ENCODE data around the gene RAD9A.

Gene RAD9A

DNA sequence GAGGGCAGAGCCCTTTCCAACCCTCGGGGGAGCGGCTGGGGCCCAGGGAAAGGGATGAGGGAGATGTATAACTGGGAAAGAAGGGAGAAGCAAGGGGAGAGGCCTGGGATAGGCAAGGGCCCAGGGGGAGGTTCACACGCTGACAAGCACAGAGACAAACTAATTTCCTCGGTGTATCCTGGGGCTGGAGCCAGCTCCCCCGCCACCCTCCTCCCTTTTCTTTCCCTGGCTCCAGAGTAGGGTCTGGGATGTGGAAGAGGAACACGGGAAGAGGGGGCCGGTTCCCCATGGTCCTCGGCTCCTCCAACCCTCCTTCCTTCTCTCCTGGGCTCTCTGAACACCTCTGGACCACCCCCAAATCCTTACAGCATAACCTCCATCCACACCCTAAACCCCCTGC is 25.2 kb upstream of the RAD9A start:
- WGBS (ENCODE audit: extremely low coverage, insufficient coverage, low lambda C conversion rate) = no CpG with 5 or more reads among the region's 8 CpGs
- H2BK120ac ChIP-seq (ENCODE audit: low read depth, low read length) = no peak overlapping the region

GRCh38 chr11:67366961-67367760 is 24.6 kb upstream of the RAD9A start:
- H3K79me1 ChIP-seq (ENCODE audit: low read length) = no peaks in the 10 kb centered on the region
- WGBS (ENCODE audit: extremely low coverage, insufficient coverage, low lambda C conversion rate) = no CpG with 5 or more reads among the region's 25 CpGs
- no peaks in the 10 kb centered on the region for H3K79me2 ChIP-seq (ENCODE audit: control insufficient read depth, insufficient read depth, low read length)
- H3K27me3 ChIP-seq (ENCODE audit: insufficient read depth, low read length, poor library complexity) = no peaks in the 10 kb centered on the region
- no peak overlapping the region for H3K4me2 ChIP-seq (ENCODE audit: low read length)
- no peak overlapping the region for H3K56ac ChIP-seq (ENCODE audit: low read length)
- no peak overlapping the region for H3K18ac ChIP-seq (ENCODE audit: low read length)
- no peak overlapping the region for H3K4ac ChIP-seq (ENCODE audit: low read depth, low read length)
- H3K9ac ChIP-seq (ENCODE audit: low read length) = no peak overlapping the region
- peaks cover 5% of the 10 kb centered on the region for H3K4me1 ChIP-seq (ENCODE audit: control insufficient read depth, low read depth, low read length)
- H2AK5ac ChIP-seq (ENCODE audit: low read length) = no peak overlapping the region
- no peak overlapping the region for H4K5ac ChIP-seq (ENCODE audit: low read length)
- H3K23ac ChIP-seq (ENCODE audit: low read length) = no peak overlapping the region
- DNase-seq = no peak
- H2BK5ac ChIP-seq (ENCODE audit: low read length) = no peak overlapping the region
- no peak overlapping the region for H2BK15ac ChIP-seq (replicated peaks; ENCODE audit: low read depth)
- H4K8ac ChIP-seq (ENCODE audit: low read depth, low read length) = no peak overlapping the region
- no peak overlapping the region for H2BK120ac ChIP-seq (ENCODE audit: low read depth, low read length)
- H3K4me3 ChIP-seq (ENCODE audit: low read length) = no peak overlapping the region
- no peaks in the 10 kb centered on the region for H3K36me3 ChIP-seq (ENCODE audit: control insufficient read depth, insufficient read depth, low read length)
- H3K27ac ChIP-seq (ENCODE audit: low read depth, low read length) = no peak overlapping the region

More for the DNA sequence above, 25.2 kb upstream of the RAD9A start:
- H2BK5ac ChIP-seq (ENCODE audit: low read length) = no peak overlapping the region
- H2AK5ac ChIP-seq (ENCODE audit: low read length) = no peak overlapping the region
- H2BK15ac ChIP-seq (replicated peaks; ENCODE audit: low read depth) = no peak overlapping the region
- H4K5ac ChIP-seq (ENCODE audit: low read length) = no peak overlapping the region
- H3K79me1 ChIP-seq (ENCODE audit: low read length) = no peaks in the 10 kb centered on the region
- no peaks in the 10 kb centered on the region for H3K27me3 ChIP-seq (ENCODE audit: insufficient read depth, low read length, poor library complexity)
- no peak overlapping the region for H3K18ac ChIP-seq (ENCODE audit: low read length)
- DNase-seq = no peak
- no peak overlapping the region for H3K4ac ChIP-seq (ENCODE audit: low read depth, low read length)
- H4K8ac ChIP-seq (ENCODE audit: low read depth, low read length) = no peak overlapping the region
- H3K27ac ChIP-seq (ENCODE audit: low read depth, low read length) = no peak overlapping the region
- H3K23ac ChIP-seq (ENCODE audit: low read length) = no peak overlapping the region
- H3K4me1 ChIP-seq (ENCODE audit: control insufficient read depth, low read depth, low read length) = peaks cover under 1% of the 10 kb centered on the region
- no peak overlapping the region for H3K4me2 ChIP-seq (ENCODE audit: low read length)
- H3K79me2 ChIP-seq (ENCODE audit: control insufficient read depth, insufficient read depth, low read length) = no peaks in the 10 kb centered on the region
- H3K4me3 ChIP-seq (ENCODE audit: low read length) = no peak overlapping the region
- H3K36me3 ChIP-seq (ENCODE audit: control insufficient read depth, insufficient read depth, low read length) = no peaks in the 10 kb centered on the region
- H3K9ac ChIP-seq (ENCODE audit: low read length) = no peak overlapping the region
- H3K56ac ChIP-seq (ENCODE audit: low read length) = peak overlapping the region; percentile 58

DNA sequence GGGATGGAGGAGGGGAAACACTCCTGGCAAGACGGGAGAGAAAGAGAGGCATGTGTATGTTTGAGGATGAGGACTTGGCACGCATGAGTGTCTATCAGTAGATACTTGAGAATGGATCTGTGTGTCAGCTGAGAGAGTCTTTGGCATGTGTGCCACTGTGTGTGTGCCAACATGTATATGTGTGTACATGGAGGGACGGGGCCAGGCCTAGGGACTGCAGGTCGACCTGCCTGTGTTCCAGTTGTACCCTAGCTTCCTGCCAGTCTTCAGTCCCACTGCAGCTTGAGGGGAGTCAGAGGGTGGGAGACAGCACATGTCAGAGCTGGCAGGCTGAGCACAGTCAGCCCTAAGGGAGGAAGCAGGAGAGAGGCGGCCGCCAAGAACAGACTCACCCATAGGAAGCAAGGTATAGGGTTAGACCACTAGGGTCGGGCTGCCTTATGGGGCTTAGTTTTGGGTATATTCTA is 24.0 kb upstream of the RAD9A start:
- H3K4me3 ChIP-seq (ENCODE audit: low read length) = no peak overlapping the region
- H2BK120ac ChIP-seq (ENCODE audit: low read depth, low read length) = no peak overlapping the region
- WGBS (ENCODE audit: extremely low coverage, insufficient coverage, low lambda C conversion rate) = no CpG with 5 or more reads among the region's 7 CpGs
- no peak overlapping the region for H3K27ac ChIP-seq (ENCODE audit: low read depth, low read length)
- H3K79me1 ChIP-seq (ENCODE audit: low read length) = no peaks in the 10 kb centered on the region
- no peak overlapping the region for H4K8ac ChIP-seq (ENCODE audit: low read depth, low read length)
- H3K4me2 ChIP-seq (ENCODE audit: low read length) = no peak overlapping the region
- H3K36me3 ChIP-seq (ENCODE audit: control insufficient read depth, insufficient read depth, low read length) = no peaks in the 10 kb centered on the region
- H3K4me1 ChIP-seq (ENCODE audit: control insufficient read depth, low read depth, low read length) = peaks cover 5% of the 10 kb centered on the region
- H3K4ac ChIP-seq (ENCODE audit: low read depth, low read length) = no peak overlapping the region
- no peak for DNase-seq
- H3K27me3 ChIP-seq (ENCODE audit: insufficient read depth, low read length, poor library complexity) = no peaks in the 10 kb centered on the region
- H3K9ac ChIP-seq (ENCODE audit: low read length) = no peak overlapping the region
- no peak overlapping the region for H3K18ac ChIP-seq (ENCODE audit: low read length)
- H3K79me2 ChIP-seq (ENCODE audit: control insufficient read depth, insufficient read depth, low read length) = no peaks in the 10 kb centered on the region
- H2BK5ac ChIP-seq (ENCODE audit: low read length) = no peak overlapping the region
- no peak overlapping the region for H4K5ac ChIP-seq (ENCODE audit: low read length)
- H3K23ac ChIP-seq (ENCODE audit: low read length) = no peak overlapping the region
- no peak overlapping the region for H2BK15ac ChIP-seq (replicated peaks; ENCODE audit: low read depth)
- no peak overlapping the region for H2AK5ac ChIP-seq (ENCODE audit: low read length)
- no peak overlapping the region for H3K56ac ChIP-seq (ENCODE audit: low read length)

- H2BK120ac ChIP-seq (ENCODE audit: low read depth, low read length) = no peak overlapping the region
- no peak overlapping the region for H4K5ac ChIP-seq (ENCODE audit: low read length)
- H4K8ac ChIP-seq (ENCODE audit: low read depth, low read length) = no peak overlapping the region
- 100% methylated on average over 1 of the region's 3 CpGs for WGBS (ENCODE audit: extremely low coverage, insufficient coverage, low lambda C conversion rate)
- no peak overlapping the region for H3K9ac ChIP-seq (ENCODE audit: low read length)
- H3K18ac ChIP-seq (ENCODE audit: low read length) = no peak overlapping the region
- H2BK5ac ChIP-seq (ENCODE audit: low read length) = no peak overlapping the region
- no peaks in the 10 kb centered on the region for H3K79me1 ChIP-seq (ENCODE audit: low read length)
- no peaks in the 10 kb centered on the region for H3K36me3 ChIP-seq (ENCODE audit: control insufficient read depth, insufficient read depth, low read length)
- H2AK5ac ChIP-seq (ENCODE audit: low read length) = no peak overlapping the region
- no peak overlapping the region for H3K56ac ChIP-seq (ENCODE audit: low read length)
- H3K4me3 ChIP-seq (ENCODE audit: low read length) = no peak overlapping the region
- no peak overlapping the region for H3K4me2 ChIP-seq (ENCODE audit: low read length)
- DNase-seq = no peak
- no peaks in the 10 kb centered on the region for H3K27me3 ChIP-seq (ENCODE audit: insufficient read depth, low read length, poor library complexity)
- H3K4ac ChIP-seq (ENCODE audit: low read depth, low read length) = no peak overlapping the region
- H3K27ac ChIP-seq (ENCODE audit: low read depth, low read length) = no peak overlapping the region
- H3K4me1 ChIP-seq (ENCODE audit: control insufficient read depth, low read depth, low read length) = peaks cover 5% of the 10 kb centered on the region
- no peaks in the 10 kb centered on the region for H3K79me2 ChIP-seq (ENCODE audit: control insufficient read depth, insufficient read depth, low read length)
- H3K23ac ChIP-seq (ENCODE audit: low read length) = no peak overlapping the region
- no peak overlapping the region for H2BK15ac ChIP-seq (replicated peaks; ENCODE audit: low read depth)
Observed at GRCh38 chr11:67368621-67369020, 23.2 kb upstream of the RAD9A start.

DNA sequence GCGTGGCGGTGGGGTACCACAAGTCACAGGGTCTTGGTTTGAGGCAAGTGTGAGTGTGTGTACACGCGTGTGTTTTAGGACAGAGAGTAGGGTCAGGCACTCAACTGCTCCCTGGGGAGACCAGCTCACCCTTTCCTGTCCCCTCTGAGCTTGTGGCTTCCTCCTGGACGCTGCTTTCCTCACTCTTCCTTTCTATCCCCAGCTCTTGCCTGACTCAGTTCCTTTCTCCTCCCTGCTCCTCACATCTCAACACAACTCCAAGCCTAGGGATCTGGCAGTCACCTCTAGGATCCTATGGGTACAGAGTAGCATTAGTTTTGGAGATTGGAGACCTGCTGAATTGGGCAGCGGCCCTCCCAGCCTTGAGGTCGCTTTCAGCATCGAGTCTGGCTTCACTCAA is 22.5 kb upstream of the RAD9A start:
- no CpG with 5 or more reads among the region's 8 CpGs for WGBS (ENCODE audit: extremely low coverage, insufficient coverage, low lambda C conversion rate)

More for the DNA sequence above, 22.5 kb upstream of the RAD9A start:
- no peak overlapping the region for H3K23ac ChIP-seq (ENCODE audit: low read length)
- no peak overlapping the region for H2AK5ac ChIP-seq (ENCODE audit: low read length)
- no peak for DNase-seq
- no peaks in the 10 kb centered on the region for H3K79me2 ChIP-seq (ENCODE audit: control insufficient read depth, insufficient read depth, low read length)
- H3K4me1 ChIP-seq (ENCODE audit: control insufficient read depth, low read depth, low read length) = peaks cover 6% of the 10 kb centered on the region
- no peak overlapping the region for H3K9ac ChIP-seq (ENCODE audit: low read length)
- no peak overlapping the region for H2BK15ac ChIP-seq (replicated peaks; ENCODE audit: low read depth)
- no peak overlapping the region for H4K5ac ChIP-seq (ENCODE audit: low read length)
- H3K18ac ChIP-seq (ENCODE audit: low read length) = no peak overlapping the region
- no peak overlapping the region for H2BK5ac ChIP-seq (ENCODE audit: low read length)
- H3K27ac ChIP-seq (ENCODE audit: low read depth, low read length) = no peak overlapping the region
- H2BK120ac ChIP-seq (ENCODE audit: low read depth, low read length) = no peak overlapping the region
- H3K36me3 ChIP-seq (ENCODE audit: control insufficient read depth, insufficient read depth, low read length) = no peaks in the 10 kb centered on the region
- H3K4me2 ChIP-seq (ENCODE audit: low read length) = no peak overlapping the region
- no peak overlapping the region for H3K4me3 ChIP-seq (ENCODE audit: low read length)
- no peak overlapping the region for H4K8ac ChIP-seq (ENCODE audit: low read depth, low read length)
- H3K27me3 ChIP-seq (ENCODE audit: insufficient read depth, low read length, poor library complexity) = no peaks in the 10 kb centered on the region
- no peaks in the 10 kb centered on the region for H3K79me1 ChIP-seq (ENCODE audit: low read length)
- no peak overlapping the region for H3K56ac ChIP-seq (ENCODE audit: low read length)
- H3K4ac ChIP-seq (ENCODE audit: low read depth, low read length) = no peak overlapping the region
